ENCODE measurements around the gene VMAC. TPM values are rescaled to one million over a fixed set of nuclear protein-coding genes. Genes with fewer than 3 reads are reported as not detected.

VMAC gene
- total and polyA plus RNA-seq, 2 donors: 5.9 to 10.8 TPM

DNA sequence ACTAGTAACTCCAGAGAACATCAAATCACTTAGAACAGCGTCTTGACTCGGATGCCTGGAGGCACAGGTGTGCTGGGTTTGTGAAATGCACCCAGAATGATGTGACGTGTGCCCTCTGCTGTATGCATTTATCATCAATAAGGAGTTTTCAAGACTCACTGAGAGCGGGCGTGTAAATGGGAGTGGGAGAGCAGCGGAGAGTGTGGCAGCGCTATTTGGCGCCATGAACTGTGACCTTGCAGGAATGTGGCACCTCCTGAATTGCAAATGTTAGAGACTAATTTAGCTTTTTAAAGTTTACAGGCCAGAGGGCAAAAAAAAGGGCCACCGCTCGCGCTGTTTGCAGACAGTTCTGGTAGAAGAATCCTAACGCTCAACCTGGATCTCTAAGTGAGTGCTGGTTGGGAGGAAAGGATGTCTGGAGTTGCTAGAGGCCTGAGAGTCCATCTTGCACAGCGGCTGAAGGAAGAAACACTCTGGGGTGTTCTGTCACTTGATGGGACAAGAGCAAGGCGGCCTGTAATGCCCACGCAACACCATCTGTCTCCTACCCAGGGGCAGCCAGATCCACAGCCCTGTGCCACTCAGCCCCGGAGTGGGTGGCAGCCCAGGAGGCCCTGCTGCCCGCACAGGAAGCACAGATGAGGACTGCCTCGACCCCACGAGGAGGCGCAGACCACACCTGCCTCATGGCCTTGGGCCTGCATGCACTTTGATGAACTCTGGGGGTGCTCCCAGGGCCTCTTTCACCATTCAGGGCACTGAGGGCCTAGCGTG lies 53.6 kb downstream of the VMAC start:
- Histone ChIP-seq H3K4me3 (ENCODE audit: low read length in 2 of 2) (no peak overlapping the region), H3K9me3 (ENCODE audit: control insufficient read depth in 2 of 2, insufficient read depth in 1 of 2, low read length in 1 of 2) (no peaks in the 10 kb centered on the region), H3K36me3 (ENCODE audit: control insufficient read depth in 2 of 2, insufficient read depth in 2 of 2, low read length in 1 of 2) (peaks cover 12 to 15% of the 10 kb centered on the region in 2 donors), H3K4me1 (ENCODE audit: control insufficient read depth in 2 of 2, insufficient read depth in 2 of 2, low read length in 2 of 2) (peaks cover 57 to 86% of the 10 kb centered on the region in 2 donors), H3K27ac (ENCODE audit: low read depth in 1 of 2, low read length in 1 of 2) (peak overlapping the region in 1 of 2 donors; percentile 67), H3K27me3 (ENCODE audit: control insufficient read depth in 2 of 2, insufficient read depth in 1 of 2, low read length in 1 of 2) (no peaks in the 10 kb centered on the region)
- WGBS: 83% methylated on average over 21 of the region's 21 CpGs
- peak in 1 of 9 donors; percentile 54 for DNase-seq (ENCODE audit: low read depth in 6 of 9, low spot score in 9 of 9)

DNA sequence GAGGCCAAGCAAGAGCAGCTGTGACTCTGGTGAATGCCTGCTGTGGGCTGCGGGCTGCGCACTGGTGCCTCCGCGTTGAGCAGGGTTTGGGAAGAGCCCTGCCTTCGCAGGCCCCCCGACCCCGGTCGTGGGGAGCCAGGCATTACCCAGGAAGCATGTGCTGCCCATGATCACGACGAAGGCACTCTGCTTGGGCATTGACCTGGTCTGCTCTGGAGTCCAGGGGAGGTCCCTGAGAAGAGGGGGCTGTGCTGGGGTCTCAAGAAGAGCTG lies 54.1 kb downstream of the VMAC start:
- 96% methylated on average over 10 of the region's 10 CpGs for WGBS
- Histone ChIP-seq H3K4me1 (ENCODE audit: control insufficient read depth in 2 of 2, insufficient read depth in 2 of 2, low read length in 2 of 2) (peaks cover 58 to 86% of the 10 kb centered on the region in 2 donors), H3K27me3 (ENCODE audit: control insufficient read depth in 2 of 2, insufficient read depth in 1 of 2, low read length in 1 of 2) (no peaks in the 10 kb centered on the region), H3K27ac (ENCODE audit: low read depth in 1 of 2, low read length in 1 of 2) (peak overlapping the region in 1 of 2 donors; percentile 67), H3K36me3 (ENCODE audit: control insufficient read depth in 2 of 2, insufficient read depth in 2 of 2, low read length in 1 of 2) (peaks cover 12 to 15% of the 10 kb centered on the region in 2 donors), H3K4me3 (ENCODE audit: low read length in 2 of 2) (no peak overlapping the region), H3K9me3 (ENCODE audit: control insufficient read depth in 2 of 2, insufficient read depth in 1 of 2, low read length in 1 of 2) (no peaks in the 10 kb centered on the region)
- no peak for DNase-seq (ENCODE audit: low read depth in 6 of 9, low spot score in 9 of 9)

DNA sequence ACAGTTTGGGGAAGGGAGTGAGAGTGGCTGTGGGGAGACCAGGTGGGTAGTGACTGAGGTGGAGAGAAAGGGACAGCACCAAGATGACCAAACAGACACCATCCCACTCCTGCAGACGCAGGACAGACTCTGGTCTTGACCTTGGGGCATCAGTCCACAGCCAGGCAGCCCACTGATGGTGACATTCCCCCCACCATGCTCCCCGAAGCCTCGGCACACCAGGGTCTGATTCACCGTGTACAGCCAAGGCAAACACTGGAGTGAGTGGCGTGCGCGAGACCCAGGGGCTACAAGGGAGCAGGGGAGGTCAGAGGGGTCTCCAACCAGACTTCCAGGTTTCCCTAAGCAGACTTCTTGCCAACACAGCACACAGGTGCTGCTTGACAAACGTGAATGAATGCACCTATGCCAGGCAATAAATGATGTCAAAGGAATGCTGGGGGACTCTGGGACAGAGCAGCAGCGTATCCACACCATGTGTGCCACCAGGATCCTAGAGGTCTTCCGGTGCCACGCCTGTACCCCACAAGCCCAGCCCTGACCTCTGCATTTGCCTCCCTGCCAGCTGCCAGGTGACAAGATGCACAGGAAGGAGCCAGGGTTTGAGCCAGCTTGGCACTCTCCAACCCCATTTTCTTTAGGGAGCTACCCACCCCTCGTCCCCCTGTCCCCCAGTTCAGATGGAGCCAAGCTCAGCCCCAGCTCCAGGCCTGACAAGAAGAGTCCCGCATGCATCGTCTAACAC lies 54.8 kb downstream of the VMAC start:
- Histone ChIP-seq H3K9me3 (ENCODE audit: control insufficient read depth in 2 of 2, insufficient read depth in 1 of 2, low read length in 1 of 2) (peaks cover 0 to 4% of the 10 kb centered on the region in 2 donors), H3K27me3 (ENCODE audit: control insufficient read depth in 2 of 2, insufficient read depth in 1 of 2, low read length in 1 of 2) (no peaks in the 10 kb centered on the region), H3K36me3 (ENCODE audit: control insufficient read depth in 2 of 2, insufficient read depth in 2 of 2, low read length in 1 of 2) (peaks cover 15 to 17% of the 10 kb centered on the region in 2 donors), H3K4me1 (ENCODE audit: control insufficient read depth in 2 of 2, insufficient read depth in 2 of 2, low read length in 2 of 2) (peaks cover 57 to 86% of the 10 kb centered on the region in 2 donors), H3K27ac (ENCODE audit: low read depth in 1 of 2, low read length in 1 of 2) (no peak overlapping the region), H3K4me3 (ENCODE audit: low read length in 2 of 2) (no peak overlapping the region)
- DNase-seq (ENCODE audit: low read depth in 6 of 9, low spot score in 9 of 9): no peak
- WGBS: 98% methylated on average over 14 of the region's 14 CpGs

Other genes starting within 250 kb of the VMAC start
- gene MICOS13, start 224.4 kb upstream of the VMAC start, total RNA-seq: 70.5 TPM
- gene MICOS13, start 224.4 kb upstream of the VMAC start, polyA plus RNA-seq: 67.6 TPM
- 4.6 TPM for gene HSD11B1L, start 223.8 kb upstream of the VMAC start, total RNA-seq
- 6.5 TPM for gene HSD11B1L, start 223.8 kb upstream of the VMAC start, polyA plus RNA-seq
- gene RPL36, start 214.6 kb upstream of the VMAC start, total RNA-seq: 1,127 TPM
- gene RPL36, start 214.6 kb upstream of the VMAC start, polyA plus RNA-seq: 1,924 TPM
- gene LONP1, start 184.7 kb upstream of the VMAC start, total RNA-seq: 34.3 TPM
- gene LONP1, start 184.7 kb upstream of the VMAC start, polyA plus RNA-seq: 37.7 TPM
- gene CATSPERD, start 184.2 kb upstream of the VMAC start, total RNA-seq: 0.05 TPM
- 0.05 TPM for gene CATSPERD, start 184.2 kb upstream of the VMAC start, polyA plus RNA-seq
- 1.6 TPM for gene PRR22, start 120.1 kb upstream of the VMAC start, total RNA-seq
- 13.6 TPM for gene PRR22, start 120.1 kb upstream of the VMAC start, polyA plus RNA-seq
- gene DUS3L, start 113.7 kb upstream of the VMAC start, total RNA-seq: 25.2 TPM
- 43.9 TPM for gene DUS3L, start 113.7 kb upstream of the VMAC start, polyA plus RNA-seq
- 1.7 TPM for gene NRTN, start 99.8 kb upstream of the VMAC start, total RNA-seq
- gene NRTN, start 99.8 kb upstream of the VMAC start, polyA plus RNA-seq: 4.0 TPM
- gene FUT6, start 65.2 kb upstream of the VMAC start, total RNA-seq: under 0.01 TPM
- 0.43 TPM for gene FUT6, start 65.2 kb upstream of the VMAC start, polyA plus RNA-seq
- gene FUT3, start 53.4 kb upstream of the VMAC start, total RNA-seq: 0.19 TPM
- gene FUT3, start 53.4 kb upstream of the VMAC start, polyA plus RNA-seq: 2.9 TPM
- 0.05 TPM for gene FUT5, start 34.3 kb upstream of the VMAC start, total RNA-seq
- not detected for gene FUT5, start 34.3 kb upstream of the VMAC start, polyA plus RNA-seq
- gene NDUFA11, start 1.1 kb upstream of the VMAC start, total RNA-seq: 218 TPM
- 292 TPM for gene NDUFA11, start 1.1 kb upstream of the VMAC start, polyA plus RNA-seq
- gene CAPS, start 9.4 kb downstream of the VMAC start, total RNA-seq: 6.5 TPM
- 70.4 TPM for gene CAPS, start 9.4 kb downstream of the VMAC start, polyA plus RNA-seq
- 36.7 TPM for gene RANBP3, start 73.3 kb downstream of the VMAC start, total RNA-seq
- gene RANBP3, start 73.3 kb downstream of the VMAC start, polyA plus RNA-seq: 39.0 TPM
- gene RFX2, start 205.6 kb downstream of the VMAC start, total RNA-seq: 3.4 TPM
- gene RFX2, start 205.6 kb downstream of the VMAC start, polyA plus RNA-seq: 4.6 TPM
- gene ACSBG2, start 230.8 kb downstream of the VMAC start, total RNA-seq: not detected
- gene ACSBG2, start 230.8 kb downstream of the VMAC start, polyA plus RNA-seq: 0.05 TPM

All from thymus (tissue), 11 donors.